NCI-H774 (cell line): ENCODE data around the gene SLC1A4.
"Not testable (repeated sequence)": the region's sequence is repeated elsewhere in the genome, so short reads cannot be mapped to it uniquely, and the experiment has no call there.

Experiments
- DNase-seq: peaks from one replicate; lab custom pipeline; 2025; lab: John Stamatoyannopoulos, UW

Gene SLC1A4

DNA sequence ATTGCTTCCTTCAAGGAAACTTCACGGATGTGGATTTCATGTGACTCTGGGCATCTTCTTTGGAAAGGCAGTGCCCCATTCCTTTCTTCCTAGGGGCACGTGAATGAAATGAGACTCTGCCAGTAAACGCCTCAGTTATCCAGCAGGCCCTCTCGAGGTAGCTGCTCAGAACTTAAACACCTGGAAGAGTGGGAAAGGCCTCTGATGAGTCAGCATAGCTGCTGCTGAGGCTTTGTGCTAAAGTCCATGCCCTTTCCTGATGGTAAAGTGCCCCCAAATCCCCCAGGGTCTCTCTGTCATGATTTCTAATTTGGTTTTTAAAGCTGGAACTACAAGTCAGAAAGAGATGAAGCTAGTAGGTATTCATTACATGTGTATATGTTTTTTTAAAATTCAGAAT, 3.8 kb downstream of the SLC1A4 start:
- no peak for DNase-seq

DNA sequence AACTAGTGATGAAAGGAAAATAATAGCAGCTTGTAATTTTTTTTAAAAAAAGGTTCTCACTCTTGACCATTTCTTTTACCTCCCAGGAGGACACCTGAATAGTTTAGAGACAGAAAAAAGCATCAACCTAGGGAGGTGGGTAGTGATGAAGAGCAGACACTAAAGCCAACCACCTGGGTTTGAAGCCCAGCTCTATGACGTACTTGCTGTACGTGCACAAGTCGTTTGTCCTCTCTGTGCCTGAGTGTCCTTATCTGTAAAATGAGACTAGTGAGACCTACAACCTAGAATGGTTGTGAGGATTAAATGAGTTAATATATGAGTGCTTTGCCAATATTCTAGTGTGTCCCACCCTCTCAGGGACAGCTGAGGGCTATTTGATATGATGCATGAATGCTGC, 5.8 kb downstream of the SLC1A4 start:
- DNase-seq: no peak

DNA sequence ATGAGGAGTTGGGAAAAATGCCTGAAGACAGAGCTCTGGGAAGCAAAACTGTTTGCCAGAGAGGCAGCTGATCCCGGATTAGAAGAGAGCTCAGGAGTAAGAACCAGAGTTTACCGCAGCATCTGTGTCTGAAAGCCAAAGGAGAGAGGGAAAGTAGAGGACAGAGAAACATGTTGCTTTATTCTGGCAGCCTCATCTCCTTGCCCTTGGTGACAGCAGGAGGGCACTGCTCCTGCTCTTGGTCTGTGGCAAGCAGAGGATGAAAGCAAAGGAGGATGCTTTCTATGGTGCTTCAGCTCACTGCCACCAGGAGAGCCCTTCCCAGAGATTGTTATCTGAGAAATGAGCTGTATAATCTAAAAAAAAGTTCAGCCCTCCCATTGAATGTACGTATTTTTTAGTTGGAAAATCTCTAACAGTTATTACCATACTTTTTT, 7.7 kb downstream of the SLC1A4 start:
- no peak for DNase-seq

DNA sequence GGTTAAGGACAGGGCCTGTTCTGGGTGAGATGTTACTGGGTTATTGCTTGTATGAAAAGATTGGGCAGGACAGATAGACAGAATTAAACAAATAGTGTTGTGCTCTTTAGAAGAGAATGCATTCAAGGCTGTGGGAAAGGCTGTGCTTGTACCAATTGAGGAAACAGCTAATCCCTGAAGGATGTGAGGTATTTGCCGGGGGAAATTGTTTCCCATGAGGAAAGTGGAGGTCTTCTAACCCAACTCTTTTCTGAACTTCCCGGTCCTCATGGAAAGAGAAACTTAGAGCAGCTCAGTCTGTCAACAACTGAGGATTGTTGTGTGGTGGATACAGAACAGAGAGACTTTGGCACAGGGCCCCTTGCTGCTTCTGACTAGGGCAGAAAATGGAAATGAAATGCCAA, 9.5 kb downstream of the SLC1A4 start:
- DNase-seq: no peak

DNA sequence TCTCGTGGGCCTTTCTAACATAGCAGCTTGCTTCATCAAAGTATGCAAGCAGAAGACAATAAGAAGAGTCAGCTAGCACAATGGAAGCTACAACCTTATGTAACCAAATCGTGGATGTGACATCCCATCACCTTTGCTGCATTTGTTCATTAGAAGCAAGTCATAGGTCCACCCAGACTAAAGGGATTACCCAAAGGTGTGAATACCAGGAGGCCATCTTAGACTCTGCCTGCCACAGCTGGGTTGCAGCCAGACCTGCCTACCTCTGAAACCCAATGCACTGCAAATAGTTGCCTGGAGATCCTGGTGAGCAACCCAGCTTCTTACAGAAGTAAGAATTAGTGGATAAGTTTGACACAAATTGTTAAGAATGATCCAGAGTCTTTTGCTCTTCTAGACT, 10.6 kb downstream of the SLC1A4 start:
- no peak for DNase-seq

DNA sequence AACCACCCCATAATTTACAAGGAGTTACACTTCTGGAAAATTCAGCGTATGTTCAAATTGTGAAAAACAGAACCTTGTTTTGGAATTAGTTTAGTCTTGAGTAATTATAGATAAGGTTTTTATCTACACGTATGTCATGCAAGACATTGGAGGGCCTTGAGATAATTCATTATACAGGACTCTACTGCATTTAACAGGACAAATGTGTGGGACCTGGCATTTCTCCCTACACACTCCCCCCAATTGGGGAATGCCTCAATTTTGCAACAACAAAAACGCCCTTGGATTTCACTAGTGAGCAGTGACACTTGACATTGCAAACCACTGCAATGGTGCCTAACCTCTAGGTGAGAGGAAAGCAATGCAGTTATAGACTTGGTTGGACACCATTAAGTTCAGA, 11.4 kb downstream of the SLC1A4 start:
- DNase-seq: no peak

DNA sequence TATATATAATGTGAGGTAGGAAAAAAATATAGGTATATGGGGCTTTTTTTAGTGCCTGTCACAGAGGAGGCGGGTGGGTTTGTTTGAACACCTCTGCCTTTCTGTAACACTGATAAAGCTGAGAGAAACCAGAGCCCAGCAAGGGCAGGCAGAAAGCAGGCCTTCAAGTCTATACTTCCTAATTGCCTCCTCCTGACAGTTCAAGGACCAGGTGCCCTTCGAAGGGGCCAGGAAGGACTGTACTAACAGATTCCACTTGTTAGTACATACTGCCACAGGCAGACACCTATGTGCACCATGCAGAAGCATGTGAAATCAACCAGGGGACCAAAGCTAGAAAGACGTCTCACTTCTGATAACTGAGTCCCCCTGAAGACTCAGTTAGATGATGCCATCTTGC, 13.8 kb downstream of the SLC1A4 start:
- DNase-seq: no peak

DNA sequence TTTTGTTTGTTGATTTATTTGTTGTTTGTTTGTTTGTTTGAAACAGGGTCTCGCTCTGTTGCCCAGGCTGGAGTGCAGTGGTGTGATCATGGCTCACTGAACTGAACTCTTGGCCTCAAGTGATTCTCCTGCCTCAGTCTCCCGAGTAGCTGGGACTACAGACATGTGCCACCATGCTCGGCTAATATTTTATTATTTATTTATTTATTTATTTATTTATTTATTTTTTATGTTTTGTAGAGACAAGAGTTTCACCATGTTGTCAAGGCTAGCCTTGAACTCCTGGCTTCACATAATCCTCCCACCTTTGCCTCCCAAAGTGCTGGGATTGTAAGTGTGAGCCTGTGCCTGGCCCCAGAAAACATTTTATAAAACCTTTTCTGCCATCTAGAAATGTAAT, 15.0 kb downstream of the SLC1A4 start:
- not testable (repeated sequence) for DNase-seq

DNA sequence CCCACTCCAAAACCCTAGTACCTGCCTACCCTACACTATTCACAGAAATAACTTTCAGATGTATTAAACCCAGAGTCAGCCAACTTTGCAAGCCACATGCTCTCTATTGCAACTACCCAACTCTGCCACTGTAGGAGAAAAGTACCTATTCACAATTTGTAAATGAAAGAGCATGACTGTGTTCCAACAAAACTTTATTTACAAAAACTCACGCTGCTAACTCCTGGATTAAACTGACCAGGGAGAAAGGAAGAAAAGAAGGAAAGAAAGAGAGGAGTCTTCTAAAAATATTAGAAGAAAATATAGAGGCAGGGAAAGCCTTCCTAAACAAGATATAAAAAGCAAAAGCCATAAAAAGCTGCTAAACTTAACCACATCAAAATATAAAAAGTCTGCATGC, 24.6 kb downstream of the SLC1A4 start:
- DNase-seq: no peak

DNA sequence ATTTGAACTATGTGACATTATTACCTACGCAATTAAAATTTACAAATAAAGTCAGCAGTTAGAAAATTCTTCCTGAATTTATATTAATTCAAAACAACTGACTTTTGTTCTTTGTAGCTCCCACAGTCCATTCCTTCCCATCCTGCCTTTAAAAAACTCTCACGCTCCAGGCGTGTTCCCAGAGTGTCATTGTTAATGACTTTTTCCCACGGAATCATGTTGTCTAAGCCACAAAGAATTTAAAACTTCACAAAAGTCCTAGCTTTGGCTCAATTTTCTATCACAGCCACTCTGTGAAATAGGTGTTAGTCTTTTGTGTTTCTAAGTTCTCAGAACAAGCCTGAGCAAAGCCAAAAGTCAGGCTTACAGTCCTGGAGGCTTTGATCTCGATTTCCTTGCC, 26.5 kb downstream of the SLC1A4 start:
- no peak for DNase-seq

DNA sequence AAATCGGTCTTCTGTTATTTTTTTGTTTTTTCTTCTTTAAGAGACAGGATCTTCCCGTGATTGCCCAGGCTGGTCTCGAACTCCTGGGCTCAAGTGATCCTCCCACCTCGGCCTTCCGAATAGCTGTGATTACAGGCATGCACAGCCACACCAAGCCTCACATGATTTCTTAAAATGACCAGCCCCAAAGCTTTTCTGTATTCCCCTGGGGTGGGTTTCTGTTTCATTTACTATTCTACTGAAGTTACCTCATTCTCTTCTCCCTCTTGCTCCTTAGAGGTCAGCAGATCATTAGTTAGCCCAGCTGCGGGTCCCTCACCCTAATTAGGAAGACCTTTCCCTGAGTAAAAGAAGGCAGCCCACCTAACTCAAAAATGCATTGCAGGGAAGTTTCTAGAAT, 27.6 kb downstream of the SLC1A4 start:
- DNase-seq: no peak

DNA sequence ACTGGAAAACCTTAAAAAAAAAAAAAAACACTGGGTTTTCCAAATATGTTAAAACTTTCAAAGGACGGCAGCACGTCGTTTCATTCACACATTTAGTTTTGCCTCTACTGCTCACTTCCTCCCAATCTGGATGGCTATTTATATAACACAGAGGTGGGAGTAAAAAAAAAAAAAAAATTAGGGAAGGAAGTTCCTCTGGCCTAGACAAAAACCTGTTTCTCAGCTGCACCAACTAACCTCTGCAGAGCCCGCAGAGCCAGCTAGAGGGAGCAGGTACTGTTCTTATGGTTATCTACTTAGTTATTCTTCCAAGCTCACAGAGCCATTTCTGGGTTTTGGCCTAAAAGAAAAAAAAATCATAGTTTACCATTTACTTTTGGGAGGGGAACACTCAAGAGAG, 28.1 kb downstream of the SLC1A4 start:
- no peak for DNase-seq

DNA sequence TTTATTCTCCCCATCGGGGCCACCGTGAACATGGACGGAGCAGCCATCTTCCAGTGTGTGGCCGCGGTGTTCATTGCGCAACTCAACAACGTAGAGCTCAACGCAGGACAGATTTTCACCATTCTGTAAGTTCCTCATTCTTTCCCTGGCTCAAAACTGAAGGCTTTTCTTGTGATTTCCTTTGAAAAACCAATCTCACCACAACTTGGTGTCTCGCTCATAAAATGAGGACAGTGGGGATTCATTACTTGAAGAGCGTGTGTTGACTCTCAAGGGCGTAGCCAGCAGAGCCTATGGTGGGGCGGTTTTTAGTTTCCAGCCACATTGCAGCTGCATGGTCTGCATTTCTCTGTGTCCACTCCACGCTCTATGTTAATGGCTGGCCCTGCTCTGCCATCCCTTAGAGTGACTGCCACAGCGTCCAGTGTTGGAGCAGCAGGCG, 29.0 kb downstream of the SLC1A4 start:
- no peak for DNase-seq

DNA sequence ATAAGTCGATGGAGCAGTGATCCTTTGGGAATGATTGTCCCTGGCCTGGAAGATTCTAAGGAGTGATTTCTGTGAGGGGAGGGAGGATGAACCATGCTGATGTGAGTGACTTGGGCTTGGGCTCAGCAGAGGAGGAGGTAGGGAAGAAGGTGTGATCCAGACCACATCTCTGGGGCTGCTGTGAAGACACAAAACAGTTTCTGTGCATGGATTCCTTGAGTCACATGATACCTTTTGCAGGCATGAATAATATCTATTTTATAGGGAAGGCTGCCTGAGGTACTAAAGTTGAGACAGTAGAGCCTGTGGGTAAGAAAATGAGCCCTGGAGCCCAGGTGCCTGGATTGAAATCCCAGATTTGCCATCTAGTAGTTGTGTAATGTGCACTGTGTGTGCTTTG, 29.8 kb downstream of the SLC1A4 start:
- DNase-seq: no peak

DNA sequence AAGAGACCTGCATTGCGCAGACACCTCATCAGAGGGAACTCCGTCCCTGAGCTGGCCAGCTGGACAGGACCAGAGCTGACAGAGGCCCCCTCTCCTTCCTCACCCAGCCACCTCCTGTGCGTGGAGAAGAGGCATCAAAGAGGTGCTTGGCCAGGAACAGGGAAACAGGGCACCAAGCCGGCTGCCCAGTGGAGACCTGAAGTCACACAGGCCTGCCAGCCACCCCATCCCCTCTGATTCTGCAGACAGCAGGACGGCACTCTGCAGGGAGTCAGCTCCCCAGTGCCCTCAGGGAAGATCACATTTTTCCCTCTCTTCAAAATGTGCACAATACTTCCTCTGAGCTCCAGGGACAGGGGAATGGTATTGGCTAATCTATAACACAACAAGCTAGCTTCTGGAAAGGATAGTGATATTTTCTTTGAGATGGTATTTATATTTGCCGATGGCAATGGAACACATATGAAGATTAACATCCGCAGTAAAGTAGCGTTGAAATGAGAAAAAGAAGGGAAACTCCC, 30.5 kb downstream of the SLC1A4 start:
- DNase-seq: no peak

DNA sequence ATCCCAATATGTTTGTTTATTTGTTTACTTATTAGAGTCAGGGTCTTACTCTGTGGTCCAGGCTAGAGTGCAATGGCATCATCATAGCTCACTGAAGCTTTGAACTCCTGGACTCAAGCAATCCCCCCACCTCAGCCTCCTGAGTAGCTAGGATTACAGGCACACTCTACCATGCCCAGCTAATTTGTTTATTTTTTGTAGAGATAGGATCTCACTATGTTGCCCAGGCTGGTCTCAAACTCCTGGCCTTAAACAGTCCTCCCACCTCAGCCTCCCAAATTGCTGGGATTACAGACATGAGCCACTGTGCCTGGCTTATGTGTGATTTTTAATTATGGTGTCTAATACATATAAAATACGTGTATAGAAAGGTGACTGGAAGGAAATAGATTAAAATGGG, 31.1 kb downstream of the SLC1A4 start:
- not testable (repeated sequence) for DNase-seq

DNA sequence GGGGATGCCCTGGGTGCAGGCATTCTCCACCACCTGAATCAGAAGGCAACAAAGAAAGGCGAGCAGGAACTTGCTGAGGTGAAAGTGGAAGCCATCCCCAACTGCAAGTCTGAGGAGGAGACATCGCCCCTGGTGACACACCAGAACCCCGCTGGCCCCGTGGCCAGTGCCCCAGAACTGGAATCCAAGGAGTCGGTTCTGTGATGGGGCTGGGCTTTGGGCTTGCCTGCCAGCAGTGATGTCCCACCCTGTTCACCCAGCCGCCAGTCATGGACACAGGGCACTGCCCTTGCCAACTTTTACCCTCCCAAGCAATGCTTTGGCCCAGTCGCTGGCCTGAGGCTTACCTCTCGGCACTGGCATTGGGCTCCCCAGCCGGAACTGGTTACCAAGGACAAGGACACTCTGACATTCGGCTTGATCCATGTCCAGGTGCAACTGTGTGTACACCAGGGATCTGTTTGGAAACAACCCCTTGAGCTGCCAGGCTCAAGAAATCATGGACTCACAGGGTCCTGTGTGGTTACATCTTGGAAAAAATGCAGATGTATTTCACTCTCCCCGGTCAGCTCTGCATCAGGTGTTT, 31.8 kb downstream of the SLC1A4 start:
- no peak for DNase-seq

DNA sequence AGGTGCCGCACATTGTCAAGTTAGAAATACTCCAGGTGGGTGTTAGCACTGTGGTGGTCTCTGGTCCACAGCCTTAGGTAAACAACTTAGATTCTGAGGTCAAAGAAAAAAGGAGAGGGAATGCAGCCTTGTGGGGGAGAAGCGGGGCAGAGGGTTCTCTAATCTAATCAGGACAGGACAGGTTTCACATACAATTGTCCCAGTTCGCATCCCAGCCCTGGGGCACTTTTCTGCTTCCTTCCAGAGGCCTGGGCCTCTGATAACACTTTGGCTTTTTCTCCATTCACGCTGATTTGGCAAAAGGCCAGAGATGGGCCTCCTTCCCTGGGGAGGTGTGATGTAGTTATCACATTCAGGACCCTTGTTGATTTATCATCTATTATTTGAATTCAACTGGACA, 32.5 kb downstream of the SLC1A4 start:
- no peak for DNase-seq

DNA sequence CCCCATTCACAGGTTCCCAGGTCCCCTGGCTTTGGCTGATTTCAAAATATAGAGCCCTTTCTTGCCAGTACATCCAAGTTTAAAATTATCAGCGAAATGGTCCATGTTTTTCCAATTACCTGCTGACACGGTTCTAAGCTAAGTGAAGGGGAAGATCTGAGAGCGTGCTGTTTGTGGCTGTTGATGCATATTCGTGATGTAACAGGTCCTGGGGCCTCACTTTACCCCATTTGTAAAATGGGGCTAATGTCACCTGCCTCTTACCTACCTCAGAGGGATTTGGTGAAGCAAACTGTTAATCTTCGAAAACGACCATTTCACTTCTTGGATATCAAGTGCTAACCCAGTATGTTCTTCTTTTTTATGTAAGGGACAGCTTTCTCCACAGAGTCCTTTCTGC, 33.0 kb downstream of the SLC1A4 start:
- no peak for DNase-seq

DNA sequence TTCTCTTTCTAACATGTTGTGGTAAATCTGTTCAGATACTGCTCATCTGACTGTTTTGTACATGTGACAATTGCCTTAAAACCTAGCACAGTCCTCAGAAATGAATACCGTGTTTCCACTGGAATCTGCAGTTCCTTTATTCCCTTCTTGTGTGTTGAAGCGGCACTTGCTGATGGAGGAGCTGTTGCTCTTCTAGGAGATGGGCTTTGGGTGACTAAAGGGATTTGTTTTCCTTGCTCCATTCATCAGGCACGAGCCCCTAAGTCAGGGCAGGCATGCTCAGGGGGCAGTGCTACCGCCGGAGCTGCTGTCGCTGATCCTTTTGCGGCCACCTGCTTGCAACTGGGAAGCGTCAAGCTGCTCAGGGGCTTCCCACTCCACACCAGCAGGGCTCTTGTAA, 34.5 kb downstream of the SLC1A4 start:
- DNase-seq: no peak

DNA sequence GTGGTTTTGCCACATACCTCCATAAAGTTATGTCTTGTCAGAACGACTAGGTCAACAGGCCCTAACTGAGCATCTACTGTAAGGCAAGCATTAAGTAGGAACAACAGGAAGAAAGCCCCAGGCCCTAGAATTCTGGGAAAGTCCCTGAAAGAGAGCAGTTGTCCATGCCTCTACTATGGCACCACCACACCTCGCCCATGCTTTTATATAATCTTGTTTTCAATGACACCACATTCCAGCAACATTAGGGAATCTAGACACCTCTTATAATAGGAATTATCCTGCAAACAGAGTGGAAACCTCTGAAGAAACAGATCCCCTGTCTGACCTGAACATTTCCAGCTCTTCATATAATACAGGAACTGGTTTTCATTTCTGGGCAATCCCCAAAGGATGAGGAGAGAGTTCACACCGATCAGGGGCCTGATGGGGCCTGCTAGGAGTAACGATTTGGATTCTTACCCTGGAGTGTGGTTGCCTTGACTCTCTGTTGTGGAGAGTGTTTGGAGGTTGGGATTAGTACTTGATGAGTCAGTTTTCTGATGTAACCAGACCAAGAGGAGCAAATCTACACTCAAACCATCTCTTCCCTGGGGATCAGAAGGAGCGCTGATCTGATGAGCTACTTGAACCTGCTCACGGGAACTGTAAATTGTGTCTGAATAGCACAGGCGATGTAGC, 35.1 kb downstream of the SLC1A4 start:
- DNase-seq: no peak

DNA sequence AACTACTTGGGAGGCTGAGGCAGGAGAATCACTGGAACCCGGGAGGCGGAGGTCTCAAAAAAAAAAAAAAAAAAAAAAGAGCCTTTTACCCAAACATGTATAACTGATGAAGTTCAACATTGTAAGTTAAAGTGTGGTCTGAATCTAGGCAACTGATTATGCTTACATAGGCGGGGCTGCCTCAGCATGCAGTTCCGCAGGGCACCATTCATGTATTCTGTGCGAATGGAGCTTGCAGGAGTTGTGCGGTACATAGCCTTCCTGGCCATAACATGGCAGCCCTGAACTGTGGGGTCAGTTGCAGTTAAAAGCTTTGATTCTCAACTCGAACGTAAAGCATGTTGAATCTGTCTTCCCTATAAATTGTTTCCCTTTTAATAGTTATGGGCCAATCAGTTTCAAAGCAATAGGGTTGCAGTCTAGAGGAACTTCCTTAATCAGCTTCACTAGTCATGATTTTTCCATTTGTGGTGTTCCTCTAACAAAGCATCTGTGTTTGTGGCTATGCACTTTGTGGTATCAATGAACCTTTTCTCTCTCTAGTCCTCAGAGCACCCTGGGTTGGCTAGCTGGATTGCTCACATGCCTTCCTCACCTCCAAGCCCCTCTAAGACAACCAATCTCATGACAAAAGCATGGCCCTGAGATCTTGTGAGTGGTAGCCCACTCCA, 36.4 kb downstream of the SLC1A4 start:
- no peak for DNase-seq

DNA sequence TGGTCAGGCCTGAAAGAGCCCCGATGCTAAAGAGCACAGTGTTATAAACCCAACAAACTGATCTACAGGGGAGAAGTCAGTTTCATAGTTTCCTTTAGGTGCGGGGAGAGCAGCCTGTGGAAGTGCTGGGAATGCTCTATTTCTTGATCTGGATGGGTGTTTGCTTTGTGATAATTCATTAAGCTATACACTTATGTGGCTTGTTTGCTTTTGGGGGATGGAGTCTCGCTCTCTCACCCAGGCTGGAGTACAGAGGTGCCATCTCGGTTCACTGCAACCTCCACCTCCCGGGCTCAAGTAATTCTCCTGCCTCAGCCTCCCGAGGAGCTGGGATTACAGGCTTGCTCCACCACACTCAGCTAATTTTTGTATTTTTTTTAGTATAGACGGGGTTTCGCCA, 37.0 kb downstream of the SLC1A4 start:
- no peak for DNase-seq
